ENCODE measurements around the gene SLC12A3.

Gene SLC12A3

DNA sequence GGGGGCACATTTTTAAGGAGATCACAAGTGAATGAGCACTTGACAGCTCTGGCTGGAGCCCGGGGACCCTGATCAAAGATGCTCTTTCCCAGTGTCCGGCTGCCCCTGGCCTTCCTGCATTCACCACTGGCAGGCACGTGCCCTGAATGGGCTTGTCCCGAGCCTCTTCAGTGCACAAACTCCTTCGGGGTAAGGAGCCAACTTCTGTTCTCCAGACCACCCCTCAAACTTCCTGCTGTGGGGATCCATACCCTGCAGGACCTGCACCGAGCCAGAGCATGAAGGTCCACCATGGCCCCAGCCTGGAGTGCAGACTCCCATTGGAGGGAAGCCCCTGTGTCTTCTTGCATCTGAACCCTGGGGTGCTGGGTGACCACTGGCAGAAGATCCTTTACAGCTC is 9.8 kb upstream of the SLC12A3 start:
- Histone ChIP-seq H3K4me3 (ENCODE audit: low read depth in 1 of 2, low read length in 1 of 2) (no peak overlapping the region), H3K36me3 (no peaks in the 10 kb centered on the region), H3K27ac (no peak overlapping the region), H3K9me3 (no peaks in the 10 kb centered on the region), H3K4me1 (ENCODE audit: control insufficient read depth in 1 of 2, insufficient read depth in 1 of 2, low read depth in 1 of 2, low read length in 1 of 2) (peaks cover 27 to 34% of the 10 kb centered on the region in 2 experiments), H3K27me3 (no peaks in the 10 kb centered on the region)
- TF ChIP-seq, protein P1, sequence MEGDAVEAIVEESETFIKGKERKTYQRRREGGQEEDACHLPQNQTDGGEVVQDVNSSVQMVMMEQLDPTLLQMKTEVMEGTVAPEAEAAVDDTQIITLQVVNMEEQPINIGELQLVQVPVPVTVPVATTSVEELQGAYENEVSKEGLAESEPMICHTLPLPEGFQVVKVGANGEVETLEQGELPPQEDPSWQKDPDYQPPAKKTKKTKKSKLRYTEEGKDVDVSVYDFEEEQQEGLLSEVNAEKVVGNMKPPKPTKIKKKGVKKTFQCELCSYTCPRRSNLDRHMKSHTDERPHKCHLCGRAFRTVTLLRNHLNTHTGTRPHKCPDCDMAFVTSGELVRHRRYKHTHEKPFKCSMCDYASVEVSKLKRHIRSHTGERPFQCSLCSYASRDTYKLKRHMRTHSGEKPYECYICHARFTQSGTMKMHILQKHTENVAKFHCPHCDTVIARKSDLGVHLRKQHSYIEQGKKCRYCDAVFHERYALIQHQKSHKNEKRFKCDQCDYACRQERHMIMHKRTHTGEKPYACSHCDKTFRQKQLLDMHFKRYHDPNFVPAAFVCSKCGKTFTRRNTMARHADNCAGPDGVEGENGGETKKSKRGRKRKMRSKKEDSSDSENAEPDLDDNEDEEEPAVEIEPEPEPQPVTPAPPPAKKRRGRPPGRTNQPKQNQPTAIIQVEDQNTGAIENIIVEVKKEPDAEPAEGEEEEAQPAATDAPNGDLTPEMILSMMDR (IDR thresholded peaks at IDR 0.05), result no peak

DNA sequence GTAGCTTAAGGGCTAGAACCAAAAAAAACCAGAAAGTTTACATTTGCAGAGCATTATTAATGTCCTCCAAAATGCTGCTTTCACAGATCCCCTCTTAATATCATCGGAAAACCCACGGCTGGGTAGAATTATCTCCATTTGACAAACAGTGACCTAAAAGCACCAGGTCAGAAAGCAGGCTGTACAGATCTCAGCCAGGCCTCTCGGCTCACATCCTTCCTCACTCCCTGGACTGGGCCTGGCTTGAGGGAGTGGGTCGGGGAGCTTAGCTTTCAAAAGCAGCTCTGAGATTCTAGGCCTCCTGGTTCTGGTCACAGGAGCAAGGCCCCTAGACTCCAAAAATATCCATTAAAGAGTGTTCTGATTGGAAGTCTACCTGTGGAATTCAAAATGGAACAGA is 9.1 kb upstream of the SLC12A3 start:
- Histone ChIP-seq H3K4me3 (ENCODE audit: low read depth in 1 of 2, low read length in 1 of 2) (no peak overlapping the region), H3K4me1 (ENCODE audit: control insufficient read depth in 1 of 2, insufficient read depth in 1 of 2, low read depth in 1 of 2, low read length in 1 of 2) (peaks cover 34 to 41% of the 10 kb centered on the region in 2 experiments), H3K9me3 (no peaks in the 10 kb centered on the region), H3K27me3 (no peaks in the 10 kb centered on the region), H3K27ac (no peak overlapping the region), H3K36me3 (no peaks in the 10 kb centered on the region)
- TF ChIP-seq, protein P1 (IDR thresholded peaks at IDR 0.05), result no peak

DNA sequence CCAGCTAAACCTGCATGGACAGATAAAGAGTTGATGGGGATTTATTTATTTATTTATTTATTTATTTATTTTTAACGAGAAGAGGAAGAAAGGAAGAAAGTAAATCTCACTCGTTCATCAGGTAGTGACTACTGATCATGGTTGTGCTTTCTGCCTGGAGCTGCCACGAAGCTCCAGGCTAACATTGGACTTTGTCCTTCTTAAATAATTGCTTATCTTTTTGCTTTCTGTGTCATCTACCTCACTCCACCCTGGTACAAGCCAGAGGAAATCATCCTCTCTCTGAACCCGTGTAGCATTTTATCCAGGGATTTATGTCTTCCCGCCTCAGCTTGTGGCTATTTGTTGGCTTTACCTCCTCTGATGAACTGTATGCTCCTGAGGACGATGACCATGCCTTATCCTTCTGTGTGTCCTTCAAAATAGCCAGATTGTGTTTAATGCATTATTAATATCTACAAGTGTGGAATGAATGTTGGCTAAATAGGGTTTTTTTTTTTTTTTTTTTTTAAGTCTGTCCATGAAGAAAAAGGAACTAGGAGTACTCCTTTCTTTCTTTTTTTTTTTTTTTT is 8.0 kb upstream of the SLC12A3 start:
- Histone ChIP-seq H3K4me1 (ENCODE audit: control insufficient read depth in 1 of 2, insufficient read depth in 1 of 2, low read depth in 1 of 2, low read length in 1 of 2) (peaks cover 45 to 52% of the 10 kb centered on the region in 2 experiments), H3K9me3 (no peaks in the 10 kb centered on the region), H3K36me3 (no peaks in the 10 kb centered on the region), H3K27me3 (no peaks in the 10 kb centered on the region), H3K4me3 (ENCODE audit: low read depth in 1 of 2, low read length in 1 of 2) (no peak overlapping the region), H3K27ac (no peak overlapping the region)
- TF ChIP-seq, protein P1 (IDR thresholded peaks at IDR 0.05), result no peak

DNA sequence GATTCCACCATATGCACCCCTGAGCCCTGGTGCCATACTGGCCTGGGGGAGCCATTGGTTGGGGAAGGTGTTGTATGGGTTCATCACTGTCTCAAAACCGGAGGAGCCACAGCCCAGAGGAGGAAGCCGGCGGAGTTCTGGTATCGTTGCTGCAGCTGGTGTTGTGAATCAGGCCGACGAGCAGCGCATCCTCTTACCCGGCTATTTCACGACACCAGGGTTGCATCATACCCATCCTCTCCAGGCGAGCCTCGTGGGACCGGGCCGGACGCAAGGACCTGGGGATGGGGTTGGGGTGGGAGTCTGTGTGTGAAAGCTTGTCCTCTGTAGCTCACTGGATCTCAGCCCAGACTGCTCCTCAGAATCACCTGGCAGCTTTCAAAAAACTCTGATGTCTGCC is 6.6 kb upstream of the SLC12A3 start:
- TF ChIP-seq, protein P1 (IDR thresholded peaks at IDR 0.05), result no peak
- peak overlapping the region; percentile 10 to 18 for H3K4me3 ChIP-seq (ENCODE audit: low read depth in 1 of 2, low read length in 1 of 2)
- H3K27ac ChIP-seq, result peak overlapping the region; percentile 62
- H3K4me1 ChIP-seq (ENCODE audit: control insufficient read depth in 1 of 2, insufficient read depth in 1 of 2, low read depth in 1 of 2, low read length in 1 of 2), result peaks cover 59 to 66% of the 10 kb centered on the region in 2 experiments
- H3K27me3 ChIP-seq, result no peaks in the 10 kb centered on the region
- H3K36me3 ChIP-seq, result no peaks in the 10 kb centered on the region
- no peaks in the 10 kb centered on the region for H3K9me3 ChIP-seq

DNA sequence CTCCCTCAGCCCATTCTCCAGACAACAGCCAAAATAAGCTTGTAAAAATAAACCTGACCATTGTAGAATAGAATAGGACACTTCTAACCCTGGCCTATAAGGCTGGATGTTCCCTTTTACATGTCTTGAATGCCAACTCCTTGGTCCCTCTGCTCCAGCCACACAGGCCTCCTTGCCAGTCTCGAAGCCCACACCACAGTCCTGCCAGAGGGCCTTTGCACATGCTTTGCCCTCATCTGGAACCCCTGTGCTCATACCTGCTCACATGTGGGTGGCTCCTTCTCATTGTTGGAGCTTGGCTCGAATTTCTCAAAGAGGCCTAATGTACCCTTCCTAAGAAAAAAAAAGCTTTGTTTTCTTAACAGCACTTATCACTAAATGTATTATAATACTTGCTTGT is 5.4 kb upstream of the SLC12A3 start:
- TF ChIP-seq, protein P1 (IDR thresholded peaks at IDR 0.05), result no peak
- no peak overlapping the region for H3K4me3 ChIP-seq (ENCODE audit: low read depth in 1 of 2, low read length in 1 of 2)
- no peaks in the 10 kb centered on the region for H3K36me3 ChIP-seq
- H3K27me3 ChIP-seq, result no peaks in the 10 kb centered on the region
- H3K4me1 ChIP-seq (ENCODE audit: control insufficient read depth in 1 of 2, insufficient read depth in 1 of 2, low read depth in 1 of 2, low read length in 1 of 2), result peaks cover 63 to 71% of the 10 kb centered on the region in 2 experiments
- peak overlapping the region; percentile 84 for H3K27ac ChIP-seq
- H3K9me3 ChIP-seq, result no peaks in the 10 kb centered on the region

Data from neutrophil (primary cell).